SJSA1 (cell line): ENCODE data around the gene CHTF18. TPM values are rescaled to one million over a fixed set of nuclear protein-coding genes. Genes with fewer than 3 reads are reported as not detected.

Source experiments
- DNase-seq, 2 experiments: peaks; one replicate each; pipeline ENCODE4 v3.0.0-alpha.2; 2015 to 2020; ENCODE audit warnings: low spot score in 2 of 2, low read depth in 1 of 2
- H3K27ac ChIP-seq: fragments of 250-450 bp; sonication (Bioruptor Pico); 2 replicates; pipeline ENCODE4 v1.5.1; 2020; ENCODE audit warnings: mild to moderate bottlenecking, moderate library complexity
- H3K27me3 ChIP-seq: fragments of 250-450 bp; sonication (Bioruptor Pico); replicated peaks from 2 replicates; pipeline ENCODE4 v1.5.1; 2020; ENCODE audit warnings: mild to moderate bottlenecking, moderate library complexity
- H3K36me3 ChIP-seq: fragments of 250-450 bp; sonication (Bioruptor Pico); 2 replicates; pipeline ENCODE4 v1.5.1; 2020; ENCODE audit warnings: mild to moderate bottlenecking
- H3K4me1 ChIP-seq: fragments of 250-450 bp; sonication (Bioruptor Pico); replicated peaks from 2 replicates; pipeline ENCODE4 v1.6.1; 2021; ENCODE audit warnings: mild to moderate bottlenecking
- H3K4me3 ChIP-seq: fragments of 250-450 bp; sonication (Bioruptor Pico); 2 replicates; pipeline ENCODE4 v1.5.1; 2020; ENCODE audit warnings: mild to moderate bottlenecking
- H3K9me3 ChIP-seq: fragments of 250-450 bp; sonication (Bioruptor Pico); replicated peaks from 2 replicates; pipeline ENCODE4 v1.5.1; 2020; ENCODE audit warnings: mild to moderate bottlenecking
- total RNA-seq: library from RNA; depleted of rRNA; stranded (reverse); fragments of >200 nt; shearing (Covaris generic); gene quantifications from 2 replicates; pipeline ENCODE4 v1.2.3, GENCODE V29; 2014

Gene CHTF18
- total RNA-seq, 1 experiment from 2014 or later = 30.6 TPM

DNA sequence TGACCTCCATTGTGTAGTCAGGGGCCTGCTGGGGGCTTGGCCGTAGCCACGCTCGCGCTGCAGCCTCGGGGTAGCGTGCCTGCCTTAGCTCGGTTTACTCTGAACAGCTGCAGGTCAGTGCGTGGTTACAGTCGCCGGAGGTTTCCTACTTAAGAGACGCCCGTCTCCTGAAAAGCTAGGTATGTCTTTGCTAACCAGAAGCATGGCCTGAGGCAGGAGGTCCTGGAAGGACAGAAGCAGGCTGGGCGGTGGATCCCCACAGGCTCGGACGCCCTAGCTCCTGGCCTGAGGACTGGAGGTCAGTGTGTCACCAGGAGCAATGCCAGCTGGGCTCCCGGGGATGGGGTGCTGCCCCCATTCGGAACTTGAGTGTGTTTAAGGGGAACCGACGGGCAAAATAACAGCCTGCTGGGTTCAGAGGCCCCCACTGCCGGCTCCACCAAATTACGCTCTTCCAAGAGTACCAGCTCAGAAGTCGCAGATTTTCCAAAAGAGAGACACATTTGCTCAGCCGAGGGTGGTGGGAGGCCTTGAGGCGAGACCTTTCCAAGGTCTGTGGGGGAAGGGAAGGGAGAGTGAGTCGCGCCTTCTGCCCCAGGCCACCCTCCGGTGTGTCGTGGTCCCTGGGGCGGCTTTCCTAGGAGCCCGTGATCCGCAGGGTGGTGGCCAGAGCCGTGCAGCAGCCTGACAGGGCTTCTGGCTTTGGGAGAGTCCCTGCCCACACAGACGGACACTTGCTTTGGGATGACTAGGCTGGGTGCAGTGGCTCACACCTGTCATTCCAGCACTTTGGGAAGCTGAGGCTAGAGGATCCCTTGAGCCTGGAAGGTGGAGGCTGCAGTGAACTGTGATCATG lies 16.0 kb downstream of the CHTF18 start:
- no peak overlapping the region for H3K27ac ChIP-seq
- DNase-seq = no peak
- no peak overlapping the region for H3K4me3 ChIP-seq
- peaks cover 5% of the 10 kb centered on the region; the same call in 1 of the 2 replicates for H3K36me3 ChIP-seq
- peaks cover 13% of the 10 kb centered on the region for H3K4me1 ChIP-seq
- peaks cover 48% of the 10 kb centered on the region for H3K27me3 ChIP-seq
- no peaks in the 10 kb centered on the region for H3K9me3 ChIP-seq

DNA sequence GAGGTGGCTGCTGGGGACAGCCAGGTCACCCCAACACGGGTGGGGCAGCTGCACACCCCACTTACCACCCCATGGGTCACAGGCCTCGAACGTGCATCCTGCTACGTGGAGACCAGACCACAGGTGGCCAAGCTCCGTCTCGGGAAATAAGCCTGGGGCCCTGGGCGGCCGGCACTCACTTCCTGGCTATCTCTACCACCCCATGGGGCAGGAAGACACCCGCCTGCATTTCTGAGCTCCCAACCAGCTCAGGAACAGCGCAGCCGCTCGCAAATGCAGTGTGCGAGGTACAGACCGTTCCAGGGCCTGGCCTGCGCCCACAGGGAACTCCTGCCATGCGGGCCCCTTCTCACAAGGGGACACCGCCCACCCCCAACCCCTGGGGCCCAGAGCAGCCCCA lies 17.1 kb downstream of the CHTF18 start:
- peaks cover 5% of the 10 kb centered on the region; the same call in 1 of the 2 replicates for H3K36me3 ChIP-seq
- H3K27ac ChIP-seq = no peak overlapping the region
- no peak overlapping the region for H3K4me3 ChIP-seq
- H3K9me3 ChIP-seq = no peaks in the 10 kb centered on the region
- peaks cover 39% of the 10 kb centered on the region for H3K27me3 ChIP-seq
- H3K4me1 ChIP-seq = peaks cover 13% of the 10 kb centered on the region
- DNase-seq = no peak

DNA sequence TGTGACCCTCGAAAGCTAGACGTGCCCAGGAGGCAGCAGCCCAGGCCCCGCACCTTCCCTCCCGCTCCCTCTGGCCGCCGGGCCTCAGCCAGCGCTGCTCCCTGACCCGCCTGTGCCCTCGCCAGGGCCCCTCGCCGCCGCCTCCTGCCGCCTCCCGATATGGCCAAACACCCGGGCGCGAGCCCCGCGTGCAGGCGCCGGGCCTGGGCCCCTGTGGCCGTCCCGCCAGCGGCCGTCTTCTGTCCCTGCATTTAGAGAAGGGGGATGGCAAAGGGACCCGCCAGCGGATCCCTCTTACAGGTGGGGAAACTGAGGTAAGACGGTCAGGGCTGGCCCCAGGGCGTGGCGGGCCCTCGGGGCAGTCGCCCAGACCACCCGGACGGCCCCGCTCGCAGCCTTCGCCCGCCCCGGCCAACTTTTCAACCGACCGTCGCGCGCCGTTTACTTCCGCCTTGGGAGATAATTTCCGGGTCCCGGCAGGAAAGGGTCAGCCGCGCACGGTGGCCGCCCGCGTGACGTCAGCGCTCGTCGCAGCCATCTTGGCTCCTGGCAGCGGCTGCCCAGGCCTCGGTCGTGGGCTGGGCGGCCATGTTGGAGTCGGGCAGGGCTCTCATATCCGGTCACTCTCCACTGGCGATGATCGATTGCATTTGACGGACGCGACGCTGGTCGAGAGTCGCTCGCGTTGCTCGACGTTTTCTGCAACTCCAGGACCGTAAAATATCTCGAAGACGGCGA lies 19.1 kb downstream of the CHTF18 start:
- peak overlapping the region; percentile 82 for H3K27ac ChIP-seq
- peaks cover 19% of the 10 kb centered on the region for H3K27me3 ChIP-seq
- H3K4me1 ChIP-seq = peaks cover 13% of the 10 kb centered on the region
- H3K9me3 ChIP-seq = no peaks in the 10 kb centered on the region
- peaks cover 5% of the 10 kb centered on the region; the same call in 1 of the 2 replicates for H3K36me3 ChIP-seq
- peak; percentile 89 to 95 for DNase-seq
- H3K4me3 ChIP-seq = peak overlapping the region; percentile 77

DNA sequence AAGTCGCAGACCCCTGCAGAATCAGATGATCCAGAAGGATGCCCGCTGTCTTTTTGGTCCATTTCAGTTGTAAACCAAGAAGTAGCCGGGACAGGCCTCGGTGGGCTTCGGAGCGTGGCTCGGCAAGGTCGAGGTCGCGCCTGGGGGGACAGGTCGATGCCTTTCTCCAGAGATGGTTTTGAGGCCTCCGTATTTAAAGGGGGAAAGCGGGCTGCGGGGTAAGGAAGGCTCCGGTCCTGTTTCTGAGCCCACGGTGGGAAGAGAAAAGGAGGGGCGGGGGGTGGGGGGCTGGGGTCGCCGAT lies 19.6 kb downstream of the CHTF18 start:
- Histone ChIP-seq H3K4me1 (peaks cover 13% of the 10 kb centered on the region), H3K9me3 (no peaks in the 10 kb centered on the region), H3K4me3 (peak overlapping the region; percentile 77), H3K27ac (no peak overlapping the region; the same call in 1 of the 2 replicates), H3K27me3 (peaks cover 17% of the 10 kb centered on the region), H3K36me3 (peaks cover 5% of the 10 kb centered on the region; the same call in 1 of the 2 replicates)
- no peak for DNase-seq

DNA sequence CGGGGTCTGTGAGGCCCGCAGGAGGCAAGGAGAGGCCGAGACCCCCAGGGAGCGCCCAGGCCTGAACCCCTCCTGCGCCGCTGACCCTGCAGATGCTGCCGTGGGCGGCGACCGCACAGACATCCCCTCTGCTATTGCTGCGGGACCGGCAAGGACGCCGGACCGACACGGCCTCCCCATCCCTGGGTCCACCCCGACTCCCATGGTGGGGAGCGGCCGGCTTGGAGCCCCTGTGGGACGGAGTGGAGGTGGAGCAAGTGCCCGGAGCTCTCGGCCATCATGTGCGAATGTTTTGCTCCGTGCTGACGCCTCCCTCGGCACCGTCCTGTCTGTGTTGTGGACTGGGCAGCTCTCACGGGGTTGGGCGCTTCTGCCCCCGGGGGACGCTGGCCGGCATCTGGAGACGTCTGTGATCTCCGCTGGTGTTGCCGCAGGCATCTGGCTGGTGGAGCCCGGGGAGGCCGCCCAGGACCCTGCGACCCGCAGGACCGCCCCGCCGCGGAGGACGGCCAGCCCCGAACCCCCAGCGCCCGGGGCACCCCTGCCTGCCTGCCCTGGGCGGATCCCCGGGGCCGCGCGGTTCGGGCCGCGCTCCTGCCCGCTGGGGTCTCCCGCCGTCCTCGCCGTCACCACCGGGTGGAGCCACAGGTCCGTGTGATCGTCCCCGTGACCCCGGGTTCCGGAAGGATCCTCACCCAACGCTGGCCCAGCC lies 24.9 kb downstream of the CHTF18 start:
- Histone ChIP-seq H3K27me3 (peaks cover 15% of the 10 kb centered on the region), H3K4me3 (0 out of 2 replicates have a peak overlapping the region, but pooled peaks have one; percentile 6), H3K27ac (no peak overlapping the region), H3K36me3 (no peaks in the 10 kb centered on the region), H3K9me3 (no peaks in the 10 kb centered on the region), H3K4me1 (peaks cover 18% of the 10 kb centered on the region)
- no peak for DNase-seq

DNA sequence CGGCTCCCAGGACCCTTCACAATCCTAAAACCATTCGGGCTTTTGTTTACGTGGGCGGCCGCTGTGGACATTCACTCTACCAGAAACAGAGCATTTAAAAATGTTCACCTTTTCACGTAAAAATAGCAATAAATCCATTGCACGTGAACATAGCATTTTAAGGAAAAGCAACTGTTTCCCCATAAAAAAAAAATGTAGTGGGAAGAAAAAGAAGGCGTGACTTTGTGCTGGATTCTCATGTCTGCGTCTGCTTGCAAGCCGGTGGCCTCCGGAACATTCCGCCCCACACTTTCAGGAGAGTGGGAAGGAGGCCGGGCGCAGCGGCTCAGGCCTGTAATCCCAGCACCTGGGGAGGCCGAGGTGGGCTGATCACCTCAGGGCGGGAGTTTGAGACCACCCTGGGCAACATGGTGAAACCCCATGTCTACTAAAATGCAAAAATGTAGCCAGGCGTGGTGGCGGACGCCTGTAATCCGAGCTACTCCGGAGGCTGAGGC lies 25.5 kb downstream of the CHTF18 start:
- no peak overlapping the region for H3K4me3 ChIP-seq

DNA sequence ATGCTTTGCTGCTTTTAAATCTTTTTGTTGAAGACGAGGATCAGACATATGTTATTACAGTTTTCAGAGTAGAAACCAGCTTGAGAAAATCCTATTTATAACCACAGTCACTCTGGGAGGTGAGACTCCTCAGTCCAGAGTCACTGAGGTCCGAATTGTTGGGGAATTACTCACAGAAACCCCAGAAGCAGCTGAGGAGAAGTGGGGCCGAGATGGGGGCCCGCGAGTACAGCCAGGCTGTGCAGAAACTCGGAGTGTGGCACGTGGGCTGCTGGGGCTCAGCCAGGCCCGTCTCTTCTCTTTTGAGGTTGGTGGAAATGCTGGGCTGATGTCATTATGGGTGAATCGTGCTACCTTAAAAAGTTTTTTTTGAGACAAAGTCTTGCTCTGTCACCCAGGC lies 26.6 kb downstream of the CHTF18 start:
- Histone ChIP-seq H3K27ac (no peak overlapping the region), H3K4me3 (no peak overlapping the region), H3K27me3 (peaks cover 15% of the 10 kb centered on the region), H3K9me3 (no peaks in the 10 kb centered on the region), H3K36me3 (no peaks in the 10 kb centered on the region), H3K4me1 (peaks cover 17% of the 10 kb centered on the region)
- peak in 1 of 2 experiments; percentile 36 for DNase-seq

More for the DNA sequence above, 25.5 kb downstream of the CHTF18 start:
- Histone ChIP-seq H3K9me3 (no peaks in the 10 kb centered on the region), H3K27me3 (peaks cover 15% of the 10 kb centered on the region), H3K36me3 (no peaks in the 10 kb centered on the region), H3K4me1 (peaks cover 17% of the 10 kb centered on the region), H3K27ac (no peak overlapping the region)
- no peak for DNase-seq

DNA sequence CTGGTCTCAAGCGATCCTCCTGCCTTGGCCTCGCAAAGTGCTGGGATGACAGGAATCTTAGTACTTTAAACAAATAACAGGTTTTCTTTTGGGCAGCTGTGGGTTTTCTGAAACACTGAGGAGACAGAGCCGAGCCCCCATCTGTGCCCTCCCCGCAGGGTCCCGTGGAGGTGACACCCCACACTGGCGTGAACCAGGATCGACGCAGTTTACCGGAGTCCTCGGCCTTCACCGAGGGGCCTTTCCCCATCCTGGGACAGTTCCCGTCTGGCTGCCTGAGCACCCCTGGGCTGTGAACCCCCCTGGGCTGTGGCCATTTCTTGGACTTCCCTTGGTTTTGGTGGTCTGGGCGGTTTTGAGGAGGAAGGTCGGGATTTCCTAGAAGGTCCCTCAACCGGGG lies 27.4 kb downstream of the CHTF18 start:
- no peaks in the 10 kb centered on the region for H3K9me3 ChIP-seq
- no peaks in the 10 kb centered on the region for H3K36me3 ChIP-seq
- peaks cover 15% of the 10 kb centered on the region for H3K27me3 ChIP-seq
- H3K27ac ChIP-seq = no peak overlapping the region
- H3K4me3 ChIP-seq = no peak overlapping the region
- peaks cover 17% of the 10 kb centered on the region for H3K4me1 ChIP-seq
- DNase-seq = no peak

DNA sequence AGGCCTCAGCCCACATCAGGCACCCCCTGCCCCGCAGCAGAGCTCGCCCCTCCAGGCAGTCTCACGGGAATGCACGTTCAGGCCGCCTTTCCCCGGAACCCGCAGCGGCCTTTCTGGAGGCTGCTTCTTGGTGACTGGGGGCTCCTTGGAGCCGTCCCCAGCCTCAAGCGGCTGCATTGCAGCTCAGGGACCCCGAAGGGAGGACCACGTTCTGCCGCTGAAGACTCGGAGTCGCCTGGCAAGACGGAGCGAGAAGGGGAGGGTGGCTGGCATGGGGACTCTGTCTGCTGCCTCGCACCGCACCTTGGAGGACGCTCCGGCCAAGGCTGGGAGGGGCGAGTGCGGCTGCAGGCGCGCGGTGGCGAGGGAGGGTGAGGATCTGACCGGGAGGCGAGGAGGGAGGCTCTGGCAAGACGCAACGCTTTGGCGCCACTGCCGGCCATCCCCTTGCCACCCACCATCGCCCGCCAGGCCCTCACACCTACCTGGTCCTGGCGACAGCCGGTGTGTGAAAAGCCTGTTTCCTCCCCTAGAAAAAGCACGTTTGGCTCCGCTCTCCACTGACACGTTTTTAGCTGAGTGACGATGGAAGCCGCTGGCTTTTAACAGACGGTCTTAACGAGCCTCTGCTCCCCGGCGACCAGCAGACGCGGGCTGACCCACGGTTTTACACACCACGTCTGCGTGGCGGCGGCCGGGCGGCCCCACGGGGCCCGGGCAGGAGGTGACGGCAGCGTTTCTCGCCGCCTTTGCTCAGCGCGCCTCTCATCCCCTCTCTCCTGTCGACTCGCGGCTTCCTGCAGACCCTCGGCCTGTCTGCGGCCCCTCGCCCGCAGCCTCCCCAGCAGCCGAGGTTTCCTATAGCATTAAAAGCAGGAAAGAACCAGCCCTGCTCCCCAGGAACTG lies 28.8 kb downstream of the CHTF18 start:
- Histone ChIP-seq H3K4me1 (peaks cover 17% of the 10 kb centered on the region), H3K9me3 (no peaks in the 10 kb centered on the region), H3K27ac (no peak overlapping the region), H3K4me3 (no peak overlapping the region), H3K27me3 (peaks cover 15% of the 10 kb centered on the region), H3K36me3 (no peaks in the 10 kb centered on the region)
- no peak for DNase-seq

DNA sequence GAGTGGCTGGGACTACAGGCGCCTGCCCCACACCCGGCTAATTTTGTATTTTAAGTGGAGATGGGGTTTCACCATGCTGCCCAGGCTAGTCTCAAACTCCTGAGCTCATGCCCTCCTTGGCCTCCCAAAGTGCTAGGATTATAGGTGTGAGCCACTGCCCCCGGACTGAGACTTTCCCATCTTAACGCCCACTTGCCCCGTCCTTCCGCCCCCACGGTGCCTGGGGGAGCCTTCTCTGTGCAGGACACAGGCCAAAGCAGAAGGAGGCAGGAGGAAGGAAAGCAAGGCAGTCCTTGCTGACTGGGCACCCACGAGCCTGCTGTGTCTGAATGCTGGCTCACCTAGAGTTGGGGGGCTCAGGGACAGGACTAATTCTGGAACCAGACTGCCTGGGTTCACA lies 29.7 kb downstream of the CHTF18 start:
- no peaks in the 10 kb centered on the region for H3K9me3 ChIP-seq
- no peak overlapping the region for H3K27ac ChIP-seq
- no peaks in the 10 kb centered on the region for H3K36me3 ChIP-seq
- H3K4me1 ChIP-seq = peaks cover 15% of the 10 kb centered on the region
- peaks cover 14% of the 10 kb centered on the region for H3K27me3 ChIP-seq
- H3K4me3 ChIP-seq = no peak overlapping the region
- DNase-seq = no peak

DNA sequence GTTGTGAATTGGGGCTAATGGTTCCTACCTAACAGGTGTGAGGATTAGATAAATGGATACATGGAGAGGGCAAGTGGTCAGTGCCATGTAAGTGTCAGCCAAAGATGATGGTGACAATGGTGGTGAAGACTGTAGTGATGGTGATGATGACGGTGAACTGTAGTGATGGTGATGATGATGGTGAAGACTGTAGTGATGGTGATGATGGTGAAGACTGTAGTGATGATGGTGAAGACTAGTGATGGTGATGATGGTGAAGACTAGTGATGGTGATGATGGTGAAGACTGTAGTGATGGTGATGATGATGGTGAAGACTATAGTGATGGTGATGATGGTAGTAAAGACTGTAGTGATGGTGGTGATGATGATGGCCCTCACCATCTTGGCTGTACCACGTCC lies 30.2 kb downstream of the CHTF18 start:
- Histone ChIP-seq H3K9me3 (no peaks in the 10 kb centered on the region), H3K27me3 (peaks cover 10% of the 10 kb centered on the region), H3K36me3 (no peaks in the 10 kb centered on the region), H3K4me1 (peaks cover 11% of the 10 kb centered on the region), H3K4me3 (no peak overlapping the region), H3K27ac (no peak overlapping the region)
- DNase-seq = no peak

DNA sequence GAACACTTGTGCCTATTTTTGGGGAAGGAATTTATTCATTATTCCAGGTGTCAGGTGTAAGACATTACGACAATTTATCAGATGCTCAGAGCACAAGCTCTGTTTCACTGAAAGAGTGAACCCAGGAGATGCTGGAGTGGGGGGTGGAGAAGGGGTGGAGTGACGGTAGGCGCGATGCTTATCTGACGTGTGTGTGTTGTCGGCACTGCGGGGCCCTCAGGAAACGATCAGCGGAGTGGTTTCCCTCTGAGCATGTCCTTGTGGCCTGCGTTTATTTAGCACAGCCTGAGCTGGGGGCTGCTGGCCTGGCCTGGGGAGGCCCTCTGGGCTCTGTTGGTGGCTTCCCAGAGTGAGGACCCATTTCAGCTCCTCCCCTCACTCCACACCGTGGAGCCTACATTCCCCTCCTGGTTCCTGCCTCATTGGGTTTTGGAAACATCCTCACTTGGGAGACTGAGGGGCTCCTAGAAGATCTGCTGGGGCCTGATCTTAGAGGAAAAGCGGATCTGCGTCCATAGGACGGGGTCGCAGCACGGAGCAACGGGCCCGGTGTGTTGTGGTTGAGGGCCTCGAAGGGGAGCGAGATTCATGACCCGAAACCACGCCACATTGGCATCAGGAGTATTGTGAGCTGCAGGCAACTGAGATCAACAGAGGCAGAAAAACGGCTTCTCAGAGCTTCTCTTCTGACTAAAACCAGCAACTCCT lies 31.1 kb downstream of the CHTF18 start:
- H3K4me3 ChIP-seq = no peak overlapping the region
- peaks cover 3% of the 10 kb centered on the region for H3K27me3 ChIP-seq
- no peaks in the 10 kb centered on the region for H3K9me3 ChIP-seq
- no peak for DNase-seq
- H3K27ac ChIP-seq = no peak overlapping the region
- H3K4me1 ChIP-seq = peaks cover 10% of the 10 kb centered on the region
- no peaks in the 10 kb centered on the region for H3K36me3 ChIP-seq
